B cell (primary cell): ENCODE measurements around the gene PIAS2. TPM values are rescaled to one million over a fixed set of nuclear protein-coding genes. Genes with fewer than 3 reads are reported as not detected.
"Not testable (repeated sequence)": the region's sequence is repeated elsewhere in the genome, so short reads cannot be mapped to it uniquely, and the experiment has no call there.

ENCODE experiments used
- ATAC-seq: fragments of 200-7000 bp; cut with Tn5 transposase; one replicate; pipeline ENCODE4 v1.10.0; 2021; ENCODE audit warnings: low read depth, mild to moderate bottlenecking, moderate number of reproducible peaks, moderate library complexity
- CTCF ChIA-PET: fragments of 350-600 bp; sonication (Branson Sonifier 250); formaldehyde crosslinking; loops from one replicate; lab custom pipeline; 2021; ENCODE audit warnings: antibody characterized with exemption, inconsistent platforms; lab: Charles Lee
- POLR2A ChIA-PET: fragments of 350-600 bp; sonication (Branson Sonifier 250); formaldehyde crosslinking; loops from one replicate; lab custom pipeline; 2021; ENCODE audit warnings: antibody characterized with exemption; lab: Charles Lee
- DNase-seq: peaks from one replicate; pipeline ENCODE4 v3.0.0; 2013
- H2AFZ ChIP-seq: 2 replicates; pipeline ENCODE4 v1.6.1; 2012; ENCODE audit warnings: mild to moderate bottlenecking, low read depth, low read length; ENCODE audit not compliant: insufficient read depth, poor library complexity, severe bottlenecking
- H3K27ac ChIP-seq, 2 donors: 1 replicate in 1 of 2; 2 replicates in 1 of 2; pipeline ENCODE4 v1.5.1; 2012 to 2013; ENCODE audit warnings: low read length in 2 of 2, mild to moderate bottlenecking in 2 of 2, moderate library complexity in 1 of 2
- H3K27me3 ChIP-seq, 4 experiments: fragments of 200-600 bp in 1 of 4; sonication (generic) in 1 of 4; replicated peaks in 1 of 4; 1 replicate in 2 of 4; 2 replicates in 2 of 4; pipeline versions ENCODE4 v1.6.1 to v1.7.0; 2013 to 2016; ENCODE audit warnings: low read length in 3 of 4, mild to moderate bottlenecking in 2 of 4, mixed read lengths in 1 of 4, moderate library complexity in 1 of 4; ENCODE audit not compliant: insufficient read depth in 4 of 4, control insufficient read depth in 3 of 4; ENCODE audit errors: control extremely low read depth in 1 of 4
- H3K36me3 ChIP-seq, 2 experiments: replicated peaks in 1 of 2; 1 replicate in 1 of 2; 2 replicates in 1 of 2; pipeline versions ENCODE4 v1.6.1 to v1.7.1; 2013; ENCODE audit warnings: low read length in 1 of 2; ENCODE audit not compliant: insufficient read depth in 2 of 2, control insufficient read depth in 1 of 2; ENCODE audit errors: control extremely low read depth in 1 of 2, extremely low read depth in 1 of 2
- H3K4me1 ChIP-seq, 2 donors: fragments of 200-600 bp in 1 of 2; sonication (generic) in 1 of 2; 1 replicate in 1 of 2; 2 replicates in 1 of 2; pipeline versions ENCODE4 v1.5.1 to v1.6.1; 2013 to 2017; ENCODE audit warnings: low read length in 2 of 2; ENCODE audit not compliant: control insufficient read depth in 2 of 2, insufficient read depth in 2 of 2
- H3K4me2 ChIP-seq: replicated peaks from 2 replicates; pipeline ENCODE3; 2012; ENCODE audit warnings: mild to moderate bottlenecking, low read depth, low read length; ENCODE audit not compliant: poor library complexity, severe bottlenecking
- H3K4me3 ChIP-seq, 5 experiments: fragments of 200-600 bp in 1 of 5; sonication (generic) in 1 of 5; 1 replicate in 3 of 5; 2 replicates in 2 of 5; pipeline versions ENCODE4 v1.5.1 to v1.7.0; 2011 to 2016; ENCODE audit warnings: low read length in 4 of 5, mild to moderate bottlenecking in 4 of 5, low read depth in 2 of 5, control low read depth in 1 of 5, moderate library complexity in 1 of 5; ENCODE audit not compliant: insufficient read depth in 1 of 5; ENCODE audit errors: control extremely low read depth in 1 of 5, extremely low read depth in 1 of 5
- H3K79me2 ChIP-seq: fragments of 200-600 bp; sonication (generic); one replicate; pipeline ENCODE4 v1.6.0; 2016; ENCODE audit warnings: low read length; ENCODE audit not compliant: control insufficient read depth, insufficient read depth
- H3K9ac ChIP-seq: fragments of 200-600 bp; sonication (generic); 2 replicates; pipeline ENCODE4 v1.6.1; 2017; ENCODE audit warnings: mild to moderate bottlenecking, low read length, moderate library complexity
- H3K9me3 ChIP-seq, 3 donors: one replicate each; pipeline versions ENCODE4 v1.6.1 to v1.7.1; 2013; ENCODE audit warnings: low read length in 2 of 3; ENCODE audit not compliant: control insufficient read depth in 2 of 3, insufficient read depth in 1 of 3; ENCODE audit errors: control extremely low read depth in 1 of 3
- H4K20me1 ChIP-seq: 2 replicates; pipeline ENCODE4 v1.6.0; 2012; ENCODE audit warnings: mild to moderate bottlenecking, low read length; ENCODE audit not compliant: insufficient read depth, control insufficient read depth, poor library complexity, severe bottlenecking
- H3K27ac Mint-ChIP-seq: one replicate; pipeline ENCODE4 v1.8.0; 2021; ENCODE audit warnings: mixed read lengths
- H3K27me3 Mint-ChIP-seq: one replicate; pipeline ENCODE4 v1.8.0; 2021; ENCODE audit warnings: mixed read lengths
- H3K4me1 Mint-ChIP-seq: one replicate; pipeline ENCODE4 v1.8.0; 2021; ENCODE audit warnings: mixed read lengths
- H3K4me3 Mint-ChIP-seq: one replicate; pipeline ENCODE4 v1.8.0; 2021; ENCODE audit warnings: mixed read lengths
- H3K9me3 Mint-ChIP-seq: one replicate; pipeline ENCODE4 v1.8.0; 2022; ENCODE audit warnings: mixed read lengths; ENCODE audit not compliant: insufficient read depth
- EZH2 ChIP-seq: IDR thresholded peaks from 2 replicates; pipeline ENCODE4 v1.6.1; 2012; ENCODE audit warnings: borderline replicate concordance, low read depth, mild to moderate bottlenecking, moderate library complexity, low read length; ENCODE audit not compliant: insufficient read depth, poor library complexity, severe bottlenecking
- WGBS: methylation state at CpG from one replicate; pipeline ENCODE4 v1.1.5; 2013; ENCODE audit warnings: missing lambda C conversion rate; ENCODE audit not compliant: insufficient coverage; 5-methylcytosine and 5-hydroxymethylcytosine counted together
- intact Hi-C: fragments of 100-400 bp; cut with micrococcal nuclease; formaldehyde crosslinking; loops from one replicate; pipeline ENCODE4 v1.10.0; 2022
- polyA plus RNA-seq: library from polyadenylated mRNA; depleted of rRNA; stranded (reverse); fragments of >200 nt; gene quantifications from 2 replicates; pipeline ENCODE4 v1.2.3, GENCODE V29; 2012
- total RNA-seq, 2 donors: library from RNA; stranded (reverse); fragments of 120-200 nt in 1 of 2; gene quantifications; 1 replicate in 1 of 2; 2 replicates in 1 of 2; pipeline versions ENCODE4 v1.2.3 to v1.2.4, GENCODE V29; 2013 to 2022

Gene PIAS2
- total and polyA plus RNA-seq, 2 donors (not counting 1 experiment from before 2014, with no cell fraction given): 7.3 to 51.1 TPM

DNA sequence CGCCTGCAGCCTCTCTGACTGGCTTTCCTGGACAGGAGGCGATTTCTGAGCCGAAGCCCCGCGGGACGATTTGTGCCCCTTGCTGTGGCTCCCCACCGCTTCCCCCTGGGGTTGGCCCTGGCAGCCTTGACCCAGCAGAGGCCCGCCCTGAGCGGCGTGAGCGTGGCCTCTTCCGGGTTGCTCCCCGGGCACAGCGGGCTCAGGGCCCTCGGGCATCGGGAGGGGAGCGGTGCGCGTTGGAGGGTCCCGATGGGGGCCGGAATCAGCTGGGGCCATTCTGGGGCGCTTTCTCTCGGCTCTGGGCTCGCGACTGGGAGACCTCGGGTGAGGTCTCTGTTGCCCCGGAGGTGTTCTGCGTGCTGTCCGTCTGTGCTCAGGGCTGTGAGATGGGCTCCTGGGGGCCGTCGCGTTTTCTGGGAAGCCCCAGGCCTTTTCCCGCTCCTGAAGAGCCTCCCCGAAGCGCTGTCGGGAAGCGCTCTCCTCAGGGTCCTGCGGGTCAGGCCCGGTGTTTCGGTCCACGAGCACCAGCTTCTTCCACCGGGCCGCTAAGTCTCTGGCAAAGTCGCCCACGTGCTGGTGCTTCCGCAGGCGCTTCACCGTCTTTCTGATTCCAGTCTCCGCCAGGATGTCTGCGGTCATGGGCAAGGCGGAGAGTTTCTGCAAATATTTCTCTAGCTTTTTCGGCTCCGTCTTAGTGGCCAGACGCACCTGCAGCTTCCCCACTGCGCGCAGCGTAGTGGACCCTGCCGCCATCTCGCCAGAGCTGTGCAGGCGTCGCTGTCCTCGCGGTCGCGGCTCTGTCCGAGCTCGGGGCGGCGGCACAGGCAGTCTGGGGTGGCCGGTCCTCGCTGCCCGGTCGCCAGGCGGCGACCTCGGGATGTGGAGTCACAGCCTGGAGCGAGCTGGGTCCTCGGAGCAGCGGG lies 46.6 kb upstream of the PIAS2 start:
- H3K4me1 ChIP-seq, DNase-seq, intact Hi-C loops, ATAC-seq, H3K9me3 Mint-ChIP-seq, H3K27ac ChIP-seq, H3K79me2 ChIP-seq, H3K27me3 Mint-ChIP-seq, H3K4me1 Mint-ChIP-seq, H4K20me1 ChIP-seq, POLR2A ChIA-PET, H3K4me3 ChIP-seq, CTCF ChIA-PET, H3K27ac Mint-ChIP-seq, H3K4me2 ChIP-seq, H3K9me3 ChIP-seq, H3K4me3 Mint-ChIP-seq, H3K27me3 ChIP-seq, H3K36me3 ChIP-seq, H3K9ac ChIP-seq, H2AFZ ChIP-seq: not testable (repeated sequence)
- no CpG with 5 or more reads among the region's 79 CpGs for WGBS

GRCh38 chr18:46958209-46958608 lies 40.9 kb upstream of the PIAS2 start:
- ATAC-seq (no peak), DNase-seq (no peak)
- H3K4me1 ChIP-seq: no peaks in the 10 kb centered on the region
- no peak overlapping the region for H2AFZ ChIP-seq
- no peaks in the 10 kb centered on the region for H3K36me3 ChIP-seq
- POLR2A ChIA-PET: no interaction called here
- CTCF ChIA-PET: no interaction called here
- H3K9ac ChIP-seq: no peak overlapping the region
- intact Hi-C loops: no loop called here
- Mint-ChIP-seq H3K27ac (no peak overlapping the region), H3K4me3 (no peak overlapping the region), H3K4me1 (no peaks in the 10 kb centered on the region), H3K9me3 (peaks cover 6% of the 10 kb centered on the region), H3K27me3 (no peaks in the 10 kb centered on the region)
- H3K27ac ChIP-seq: no peak overlapping the region
- H3K79me2 ChIP-seq: no peaks in the 10 kb centered on the region
- whole genome bisulfite sequencing: 33% methylated on average over 1 of the region's 4 CpGs
- H3K27me3 ChIP-seq: no peaks in the 10 kb centered on the region
- no peak overlapping the region for H3K4me3 ChIP-seq
- no peaks in the 10 kb centered on the region for H3K9me3 ChIP-seq
- H4K20me1 ChIP-seq: no peaks in the 10 kb centered on the region
- no peak overlapping the region for H3K4me2 ChIP-seq
- TF ChIP-seq EZH2: no peak
